Fibroblast of lung (primary cell): Measurements from ENCODE around the gene FGFBP2.

ENCODE experiments used
- EZH2 ChIP-seq: IDR thresholded peaks from 2 replicates; pipeline ENCODE4 v1.5.1; 2012; ENCODE audit warnings: low read length, control low read depth, mild to moderate bottlenecking; ENCODE audit errors: missing control alignments
- TF ChIP-seq, protein P1 (sequence below), 2 donors: IDR thresholded peaks in 1 of 2; conservative IDR thresholded peaks in 1 of 2; 1 replicate in 1 of 2; 2 replicates in 1 of 2; pipeline ENCODE4 v1.5.1; 2011 to 2012; ENCODE audit warnings: low read length in 2 of 2, control low read depth in 1 of 2, inconsistent platforms in 1 of 2, low read depth in 1 of 2, mild to moderate bottlenecking in 1 of 2

DNA sequence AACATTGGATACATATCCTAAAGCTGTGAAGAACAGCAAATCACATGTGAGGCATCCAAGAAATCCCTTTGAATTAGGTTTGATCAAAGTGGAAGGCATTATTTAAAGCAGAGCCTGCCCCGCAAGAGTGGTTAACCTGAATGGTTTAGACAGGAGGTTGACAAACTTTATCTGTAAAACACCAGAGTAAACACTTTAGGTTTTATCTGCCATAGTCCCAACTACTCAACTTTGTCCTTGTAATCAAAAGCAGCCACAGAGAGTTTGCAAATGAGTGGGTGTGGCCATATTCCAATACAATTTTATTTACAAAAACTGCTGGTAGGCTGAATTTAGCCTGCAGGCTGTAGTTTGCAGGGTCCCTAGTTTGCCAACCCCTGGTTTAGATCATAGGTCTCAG is 25.2 kb upstream of the FGFBP2 start:
- TF ChIP-seq, protein P1, sequence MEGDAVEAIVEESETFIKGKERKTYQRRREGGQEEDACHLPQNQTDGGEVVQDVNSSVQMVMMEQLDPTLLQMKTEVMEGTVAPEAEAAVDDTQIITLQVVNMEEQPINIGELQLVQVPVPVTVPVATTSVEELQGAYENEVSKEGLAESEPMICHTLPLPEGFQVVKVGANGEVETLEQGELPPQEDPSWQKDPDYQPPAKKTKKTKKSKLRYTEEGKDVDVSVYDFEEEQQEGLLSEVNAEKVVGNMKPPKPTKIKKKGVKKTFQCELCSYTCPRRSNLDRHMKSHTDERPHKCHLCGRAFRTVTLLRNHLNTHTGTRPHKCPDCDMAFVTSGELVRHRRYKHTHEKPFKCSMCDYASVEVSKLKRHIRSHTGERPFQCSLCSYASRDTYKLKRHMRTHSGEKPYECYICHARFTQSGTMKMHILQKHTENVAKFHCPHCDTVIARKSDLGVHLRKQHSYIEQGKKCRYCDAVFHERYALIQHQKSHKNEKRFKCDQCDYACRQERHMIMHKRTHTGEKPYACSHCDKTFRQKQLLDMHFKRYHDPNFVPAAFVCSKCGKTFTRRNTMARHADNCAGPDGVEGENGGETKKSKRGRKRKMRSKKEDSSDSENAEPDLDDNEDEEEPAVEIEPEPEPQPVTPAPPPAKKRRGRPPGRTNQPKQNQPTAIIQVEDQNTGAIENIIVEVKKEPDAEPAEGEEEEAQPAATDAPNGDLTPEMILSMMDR (conservative IDR thresholded peaks at IDR 0.05 in 1 of 2, IDR thresholded peaks at IDR 0.05 in 1 of 2; ENCODE audit: low read depth in 1 of 2, low read length in 2 of 2) = no peak
- no peak for TF ChIP-seq EZH2
